Endodermal cell (in vitro differentiated cells): Measurements from ENCODE around the gene CDCA8. TPM values are rescaled to one million over a fixed set of nuclear protein-coding genes. Genes with fewer than 3 reads are reported as not detected.

Experiments used
- DNase-seq: peaks from one replicate; pipeline ENCODE4 v3.0.0-alpha.2; 2017
- H3K27ac ChIP-seq: 2 replicates; pipeline ENCODE4 v1.5.1; 2013; ENCODE audit warnings: mild to moderate bottlenecking, low read depth, low read length, moderate library complexity
- H3K27me3 ChIP-seq: 2 replicates; pipeline ENCODE4 v1.6.1; 2013; ENCODE audit warnings: mild to moderate bottlenecking, low read length, moderate library complexity; ENCODE audit not compliant: insufficient read depth, control insufficient read depth, poor library complexity, severe bottlenecking
- H3K36me3 ChIP-seq: 2 replicates; pipeline ENCODE4 v1.7.0; 2013; ENCODE audit warnings: mild to moderate bottlenecking, low read length, moderate library complexity; ENCODE audit not compliant: control insufficient read depth, insufficient read depth
- H3K4me1 ChIP-seq: one replicate; pipeline ENCODE4 v1.7.0; 2013; ENCODE audit warnings: low read length; ENCODE audit not compliant: control insufficient read depth, insufficient read depth
- H3K4me3 ChIP-seq: 2 replicates; pipeline ENCODE4 v1.5.1; 2013; ENCODE audit warnings: mild to moderate bottlenecking, low read length, moderate library complexity
- H3K9ac ChIP-seq: 2 replicates; pipeline ENCODE4 v1.6.1; 2013; ENCODE audit warnings: mild to moderate bottlenecking, low read length, moderate library complexity; ENCODE audit not compliant: poor library complexity, severe bottlenecking; ENCODE audit errors: extremely low read depth
- H3K9me3 ChIP-seq: 2 replicates; pipeline ENCODE4 v1.6.1; 2013; ENCODE audit warnings: mild to moderate bottlenecking, low read length, moderate library complexity; ENCODE audit not compliant: control insufficient read depth
- H3K27ac Mint-ChIP-seq: 2 replicates; pipeline ENCODE4 v1.8.0; 2020; ENCODE audit warnings: mixed read lengths
- H3K27me3 Mint-ChIP-seq: 2 replicates; pipeline ENCODE4 v1.8.0; 2021; ENCODE audit warnings: mild to moderate bottlenecking, mixed read lengths; ENCODE audit not compliant: insufficient read depth
- H3K36me3 Mint-ChIP-seq: 2 replicates; pipeline ENCODE4 v1.8.0; 2020; ENCODE audit warnings: low read depth, mixed read lengths
- H3K4me1 Mint-ChIP-seq: 2 replicates; pipeline ENCODE4 v1.8.0; 2020; ENCODE audit warnings: mixed read lengths
- H3K4me3 Mint-ChIP-seq: 2 replicates; pipeline ENCODE4 v1.8.0; 2020; ENCODE audit warnings: mild to moderate bottlenecking, moderate library complexity, mixed read lengths
- H3K9me3 Mint-ChIP-seq: 2 replicates; pipeline ENCODE4 v1.8.0; 2020; ENCODE audit warnings: mild to moderate bottlenecking, mixed read lengths
- CTCF ChIP-seq: fragments of 200-600 bp; sonication (generic); conservative IDR thresholded peaks from 2 replicates; pipeline ENCODE4 v1.5.0; 2021; ENCODE audit warnings: antibody characterized with exemption, mild to moderate bottlenecking
- WGBS, 2 experiments: methylation state at CpG; one replicate each; pipeline versions ENCODE4 v1.1.5 to v1.1.7; 2013; ENCODE audit warnings: missing lambda C conversion rate in 2 of 2, mixed read lengths in 1 of 2; ENCODE audit not compliant: insufficient coverage in 1 of 2, insufficient read length in 1 of 2; 5-methylcytosine and 5-hydroxymethylcytosine counted together
- total RNA-seq, 2 donors: library from RNA; stranded (reverse); fragmentation: NEBNext Ultra II Directional in 1 of 2; extraction: Animal tissue kit (Norgen Biotek cat#: 25700) in 1 of 2; gene quantifications; 2 replicates in 1 of 2; 3 replicates in 1 of 2; pipeline ENCODE4 v1.2.1, GENCODE V29; 2021

CDCA8 gene
- total RNA-seq, 2 donors from 2014 or later, result 27.7 to 49.7 TPM

GRCh38 chr1:37722181-37723071, 30.1 kb downstream of the CDCA8 start:
- Histone ChIP-seq H3K4me3 (no peak overlapping the region), H3K9me3 (no peaks in the 10 kb centered on the region), H3K27ac (no peak overlapping the region), H3K27me3 (peaks cover 10% of the 10 kb centered on the region), H3K4me1 (no peaks in the 10 kb centered on the region), H3K9ac (no peak overlapping the region), H3K36me3 (no peaks in the 10 kb centered on the region)
- no peaks in the 10 kb centered on the region for H3K9me3 Mint-ChIP-seq
- H3K4me1 Mint-ChIP-seq, result peaks cover 12% of the 10 kb centered on the region
- DNase-seq, result peak; percentile 27
- peaks cover 12% of the 10 kb centered on the region for H3K27me3 Mint-ChIP-seq
- no peak for TF ChIP-seq CTCF
- H3K36me3 Mint-ChIP-seq, result no peaks in the 10 kb centered on the region
- no peak overlapping the region for H3K27ac Mint-ChIP-seq
- no peak overlapping the region for H3K4me3 Mint-ChIP-seq
- 88% methylated on average over 11 to 14 of the region's 14 CpGs for WGBS, 2 experiments

- peaks cover 12% of the 10 kb centered on the region for H3K4me1 Mint-ChIP-seq
- H3K4me3 ChIP-seq, result no peak overlapping the region
- peaks cover 18% of the 10 kb centered on the region for H3K27me3 Mint-ChIP-seq
Measured at GRCh38 chr1:37723072-37723389, 30.7 kb downstream of the CDCA8 start.

GRCh38 chr1:37723390-37724078, 31.2 kb downstream of the CDCA8 start:
- Histone ChIP-seq H3K9ac (no peak overlapping the region), H3K27ac (no peak overlapping the region), H3K9me3 (no peaks in the 10 kb centered on the region), H3K36me3 (no peaks in the 10 kb centered on the region), H3K4me3 (no peak overlapping the region), H3K4me1 (no peaks in the 10 kb centered on the region), H3K27me3 (peaks cover 21% of the 10 kb centered on the region)
- peaks cover 12% of the 10 kb centered on the region for H3K4me1 Mint-ChIP-seq
- H3K27ac Mint-ChIP-seq, result no peak overlapping the region
- 72 to 82% methylated on average over 9 to 11 of the region's 11 CpGs for WGBS, 2 experiments
- no peak for TF ChIP-seq CTCF
- H3K27me3 Mint-ChIP-seq, result peaks cover 23% of the 10 kb centered on the region
- no peaks in the 10 kb centered on the region for H3K36me3 Mint-ChIP-seq
- no peak for DNase-seq
- no peak overlapping the region for H3K4me3 Mint-ChIP-seq
- no peaks in the 10 kb centered on the region for H3K9me3 Mint-ChIP-seq

More at GRCh38 chr1:37723072-37723389, 30.7 kb downstream of the CDCA8 start:
- 82 to 92% methylated on average over 2 to 6 of the region's 6 CpGs for WGBS, 2 experiments
- Histone ChIP-seq H3K9me3 (no peaks in the 10 kb centered on the region), H3K36me3 (no peaks in the 10 kb centered on the region), H3K9ac (no peak overlapping the region), H3K27ac (no peak overlapping the region), H3K4me1 (no peaks in the 10 kb centered on the region), H3K27me3 (peaks cover 16% of the 10 kb centered on the region)
- DNase-seq, result peak; percentile 47
- Mint-ChIP-seq H3K36me3 (no peaks in the 10 kb centered on the region), H3K27ac (no peak overlapping the region), H3K9me3 (no peaks in the 10 kb centered on the region), H3K4me3 (no peak overlapping the region)
- no peak for TF ChIP-seq CTCF
